ENCODE measurements around the gene NUP210L. TPM values are rescaled to one million over a fixed set of nuclear protein-coding genes. Genes with fewer than 3 reads are reported as not detected.
"Not testable (repeated sequence)": the region's sequence is repeated elsewhere in the genome, so short reads cannot be mapped to it uniquely, and the experiment has no call there.

The NUP210L gene
- polyA plus RNA-seq, 3 donors = 0.06 to 0.30 (median 0.16) TPM

DNA sequence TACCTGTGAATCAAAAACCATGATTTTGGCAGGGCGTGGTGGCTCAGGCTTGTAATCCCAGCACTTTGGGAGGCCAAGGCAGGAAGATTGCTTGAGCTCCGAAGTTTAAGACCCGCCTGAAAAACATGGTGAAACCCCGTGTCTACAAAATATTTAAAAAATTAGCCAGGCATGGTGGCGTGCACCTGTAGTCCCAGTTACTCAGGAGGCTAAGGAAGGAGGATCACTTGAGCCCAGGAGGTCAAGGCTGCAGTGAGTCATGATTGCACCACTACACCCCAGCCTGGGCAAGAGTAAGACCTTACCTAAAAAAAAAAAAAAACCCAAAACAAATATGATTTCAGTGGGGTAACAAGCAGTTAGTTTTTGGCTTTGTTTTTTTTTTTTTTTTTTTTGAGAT is 54.7 kb downstream of the NUP210L start:
- not testable (repeated sequence) for DNase-seq

DNA sequence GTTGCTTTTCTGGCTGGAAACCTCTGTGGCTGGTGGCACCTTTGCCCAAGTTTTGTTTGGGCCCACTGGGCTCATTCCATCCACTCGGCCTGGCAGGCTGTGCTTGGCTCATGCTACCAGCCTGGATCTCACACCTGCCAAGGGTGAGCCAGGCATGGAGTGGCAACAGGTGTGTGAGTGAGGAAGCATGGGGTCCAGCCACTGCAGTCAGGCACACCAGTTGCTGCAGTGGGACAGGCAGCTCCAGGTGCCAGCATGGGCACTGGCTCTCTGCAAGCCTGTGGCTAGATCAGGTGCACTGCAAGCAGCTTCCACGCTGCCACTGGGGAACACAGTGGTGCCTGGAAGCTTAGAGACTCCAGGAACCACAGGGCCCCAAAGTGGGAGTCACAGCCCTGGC is 57.0 kb downstream of the NUP210L start:
- no peak for DNase-seq

- no peak for DNase-seq
Measured at GRCh38 chr1:154095456-154096060, 59.3 kb downstream of the NUP210L start.

DNA sequence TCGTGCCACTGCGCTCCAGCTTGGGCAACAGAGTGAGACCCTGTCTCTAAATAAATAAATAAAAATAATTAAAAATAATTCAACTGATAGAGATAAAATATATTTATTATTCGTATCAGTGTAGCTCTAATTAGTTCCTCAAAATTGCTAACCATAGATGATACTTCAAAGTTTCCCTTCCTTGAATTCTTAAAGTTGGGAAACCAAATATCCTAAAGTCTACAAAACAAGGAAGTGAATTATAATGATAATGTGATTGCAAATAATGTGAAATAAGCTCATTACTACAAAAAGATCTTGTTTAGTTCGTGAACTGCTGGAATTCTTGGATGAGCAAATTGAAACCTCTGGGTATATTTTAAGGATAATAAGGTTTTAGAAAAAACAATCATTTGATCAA is 60.5 kb downstream of the NUP210L start:
- no peak for DNase-seq

GRCh38 chr1:154093699-154094098 is 61.2 kb downstream of the NUP210L start:
- no peak for DNase-seq

DNA sequence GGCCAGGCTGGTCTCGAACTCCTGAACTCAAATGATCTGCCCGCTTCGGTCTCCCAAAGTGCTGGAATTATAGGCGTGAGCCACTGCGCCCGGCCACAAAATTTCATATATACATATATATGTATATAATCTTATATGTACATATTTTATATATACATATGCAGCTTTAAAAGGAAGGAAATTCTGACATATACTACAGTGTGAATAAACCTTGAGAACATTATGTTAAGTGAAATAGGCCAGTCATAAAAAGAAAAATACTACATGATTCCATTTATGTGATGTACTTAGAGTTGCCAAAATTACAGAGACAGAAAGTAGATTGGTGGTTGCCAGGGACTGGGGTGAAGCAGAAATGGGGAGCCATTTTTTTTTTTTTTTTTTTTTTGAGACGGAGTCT is 63.2 kb downstream of the NUP210L start:
- DNase-seq = no peak

GRCh38 chr1:154087574-154087973 is 67.3 kb downstream of the NUP210L start:
- no peak for DNase-seq

GRCh38 chr1:154083057-154083456 is 71.8 kb downstream of the NUP210L start:
- DNase-seq = not testable (repeated sequence)

DNA sequence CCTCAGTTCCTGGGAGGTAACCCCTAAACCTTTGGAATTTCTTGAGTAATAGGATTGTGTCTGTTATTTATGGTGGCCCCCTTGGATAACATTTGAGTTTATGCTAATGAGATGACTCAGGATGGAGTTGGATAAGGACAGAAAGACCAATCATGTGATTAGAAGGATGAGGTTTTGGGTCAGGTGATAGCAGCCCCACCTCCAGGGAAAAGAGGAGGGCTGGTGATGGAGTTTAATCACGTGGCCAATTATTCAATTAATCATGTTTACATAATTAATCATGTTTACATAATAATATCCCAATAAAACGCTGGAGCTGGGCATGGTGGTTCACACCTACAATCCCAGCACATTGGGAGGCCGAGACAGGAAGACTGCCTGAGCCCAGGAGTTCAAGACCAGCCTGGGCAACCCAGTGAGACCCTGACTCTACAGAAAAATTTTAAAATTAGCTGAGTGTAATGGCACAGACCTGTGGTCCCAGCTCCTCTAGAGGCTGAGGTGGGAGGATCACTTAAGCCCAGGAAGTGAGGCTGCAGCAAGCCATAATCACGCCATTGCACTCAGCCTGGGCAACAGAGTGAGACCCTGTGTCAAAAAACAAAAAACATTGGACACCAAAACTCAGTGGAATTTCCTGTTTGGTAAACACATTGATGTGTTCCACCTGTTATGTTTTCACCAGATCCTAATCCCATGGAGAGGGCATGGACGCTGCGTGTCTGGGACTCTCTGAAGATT is 73.3 kb downstream of the NUP210L start:
- DNase-seq = no peak

GRCh38 chr1:154076413-154076812 is 78.5 kb downstream of the NUP210L start:
- no peak for DNase-seq

DNA sequence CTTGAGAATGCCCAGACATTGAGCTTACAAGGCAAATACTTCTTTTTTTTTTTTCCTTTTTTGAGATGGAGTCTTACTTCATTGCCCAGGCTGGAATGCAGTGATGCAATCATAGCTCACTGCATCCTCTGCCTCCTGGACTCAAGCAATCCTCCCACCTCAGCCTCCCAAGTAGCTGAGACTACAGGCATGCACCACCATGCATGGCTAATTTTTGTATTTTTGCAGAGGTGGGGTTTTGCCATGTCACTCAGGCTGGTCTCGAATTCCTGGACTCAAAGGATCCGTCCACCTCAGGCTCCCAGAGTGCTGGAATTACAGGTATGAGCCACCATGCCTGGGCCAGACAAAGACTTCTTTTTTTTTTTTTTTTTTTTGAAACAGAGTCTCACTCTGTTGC is 79.1 kb downstream of the NUP210L start:
- no peak for DNase-seq

DNA sequence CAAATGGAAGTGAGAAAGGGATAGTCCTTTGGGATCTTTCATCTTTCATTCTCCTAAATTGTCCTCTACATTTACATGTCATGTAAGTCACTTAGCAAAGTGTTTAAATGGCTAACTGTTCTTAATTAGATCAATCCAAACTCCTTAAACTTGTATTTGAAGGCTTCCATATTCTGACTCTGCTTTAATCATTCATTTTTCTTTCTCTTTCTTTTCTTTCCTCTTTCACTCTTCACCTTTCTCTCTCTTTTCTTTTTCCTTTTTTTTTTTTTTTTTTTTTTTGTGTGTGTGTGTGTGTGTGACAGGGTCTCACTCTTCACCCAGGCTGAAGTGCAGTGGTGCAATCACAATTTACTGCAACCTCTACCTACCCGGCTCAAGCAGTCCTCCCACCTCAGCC is 92.6 kb downstream of the NUP210L start:
- no peak for DNase-seq

DNA sequence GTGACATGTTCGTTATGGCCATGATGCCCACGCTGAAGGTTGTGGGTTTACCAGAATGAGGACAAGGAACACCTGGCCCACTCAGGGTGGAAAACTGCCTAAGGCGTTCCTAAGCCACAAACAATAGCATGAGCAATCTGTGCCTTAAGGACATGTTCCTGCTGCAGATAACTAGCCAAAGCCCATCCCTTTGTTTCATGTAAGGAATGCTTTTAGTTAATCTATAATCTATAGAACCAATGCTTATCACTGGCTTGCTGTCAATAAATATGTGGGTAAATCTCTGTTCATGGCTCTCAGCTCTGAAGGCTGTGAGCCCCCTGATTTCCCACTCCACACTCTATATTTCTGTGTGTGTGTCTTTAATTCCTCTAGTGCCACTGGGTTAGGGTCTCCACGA is 107.4 kb downstream of the NUP210L start:
- not testable (repeated sequence) for DNase-seq

- not testable (repeated sequence) for DNase-seq
Measured at GRCh38 chr1:154033697-154034096, 121.2 kb downstream of the NUP210L start.

DNA sequence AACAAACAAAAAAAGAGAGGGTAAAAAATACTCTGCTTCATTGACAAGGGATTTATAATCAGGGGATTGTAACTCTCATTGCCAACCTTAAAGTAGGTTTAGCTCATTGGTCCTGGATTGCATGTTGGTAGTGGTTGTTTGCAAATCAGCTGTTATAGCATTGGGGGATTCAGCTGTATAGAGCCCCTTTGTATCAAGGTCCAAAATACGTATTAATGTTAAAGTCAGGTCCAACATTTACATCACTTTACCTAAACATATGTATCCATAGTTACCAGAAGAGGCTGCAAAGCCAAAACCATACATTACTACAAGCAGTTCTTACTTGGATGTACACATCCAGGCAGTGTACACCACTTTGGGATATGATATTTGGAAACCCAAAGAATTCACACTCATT is 134.9 kb downstream of the NUP210L start:
- no peak for DNase-seq

DNA sequence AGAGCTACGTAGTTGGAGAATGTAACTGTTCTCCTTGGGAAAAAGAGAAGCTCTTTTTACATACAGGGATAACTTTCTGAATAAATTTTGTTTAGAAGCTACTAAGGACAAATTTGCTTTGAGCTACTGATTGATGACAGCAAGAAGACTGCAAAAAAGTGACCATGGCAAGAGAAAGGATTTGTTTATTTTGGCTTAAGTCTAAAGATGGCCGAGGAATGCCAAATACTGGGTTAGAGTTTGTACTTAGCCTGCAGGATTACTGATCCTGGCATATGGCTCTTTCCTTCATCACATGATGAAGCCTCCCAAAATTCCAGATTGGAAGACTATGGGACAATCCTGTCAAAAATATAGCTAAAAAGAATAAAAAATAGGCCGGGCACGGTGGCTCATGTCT is 135.6 kb downstream of the NUP210L start:
- no peak for DNase-seq

GRCh38 chr1:154014154-154014907 is 140.5 kb downstream of the NUP210L start:
- no peak for DNase-seq

GRCh38 chr1:154012543-154012942 is 142.3 kb downstream of the NUP210L start:
- not testable (repeated sequence) for DNase-seq

- DNase-seq = no peak
Measured at GRCh38 chr1:154012129-154012528, 142.7 kb downstream of the NUP210L start.

DNA sequence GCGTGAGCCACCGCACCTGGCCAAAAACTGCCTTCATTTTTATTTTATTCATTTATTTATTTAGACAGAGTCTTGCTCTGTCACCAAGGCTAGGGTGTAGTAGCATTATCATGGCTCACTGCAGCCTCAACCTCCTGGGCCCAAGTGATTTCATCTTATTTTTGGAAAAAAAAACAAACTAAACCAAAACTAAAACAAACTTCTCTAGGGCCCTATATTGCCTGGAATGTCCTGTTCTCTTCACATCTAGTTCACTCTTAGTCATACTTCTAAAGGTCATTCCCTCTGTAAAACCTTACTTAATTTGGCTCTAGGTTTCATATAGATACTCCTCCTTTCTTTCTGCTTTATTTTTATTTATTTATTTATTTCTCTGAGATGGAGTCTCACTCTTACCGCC is 148.7 kb downstream of the NUP210L start:
- no peak for DNase-seq

DNA sequence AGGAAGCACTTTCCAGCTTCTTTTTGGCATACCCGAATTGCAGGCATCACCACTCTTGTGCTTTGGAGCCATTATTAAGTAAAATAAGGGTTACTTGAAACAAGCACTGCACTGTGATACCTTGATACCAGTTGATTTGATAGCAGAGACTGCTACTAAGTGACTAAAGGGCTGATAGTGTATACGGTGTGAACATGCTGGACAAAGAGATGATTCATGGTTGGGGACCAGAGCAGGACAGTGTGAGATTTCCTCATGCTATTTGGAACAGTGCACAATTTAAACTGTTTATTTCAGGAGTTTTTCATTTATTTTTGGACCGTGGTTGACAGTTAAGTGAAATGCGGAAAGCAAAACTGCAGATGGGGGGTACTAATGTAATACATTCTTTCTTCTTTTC is 154.5 kb downstream of the NUP210L start:
- no peak for DNase-seq

- not testable (repeated sequence) for DNase-seq
Measured at GRCh38 chr1:153996882-153997281, 158.0 kb downstream of the NUP210L start.

GRCh38 chr1:153995640-153996039 is 159.2 kb downstream of the NUP210L start:
- no peak for DNase-seq
